Measurements from ENCODE around the gene VPS37D.
"Not testable (repeated sequence)": the region's sequence is repeated elsewhere in the genome, so short reads cannot be mapped to it uniquely, and the experiment has no call there.

Gene VPS37D

GRCh38 chr7:73719806-73720169 lies 52.2 kb downstream of the VPS37D start:
- H3K4me3 ChIP-seq (ENCODE audit: low read depth, low read length): peak overlapping the region; percentile 33
- in situ Hi-C loops (cut with HindIII; ENCODE audit: low sequenced_read_pairs): no loop called here
- no peak for DNase-seq (ENCODE audit: low read depth, low spot score)
- no peak for TF ChIP-seq CTCF (IDR thresholded peaks at IDR 0.05; ENCODE audit: low read depth, low read length)

- in situ Hi-C loops (cut with HindIII; ENCODE audit: low sequenced_read_pairs); DNase-seq (ENCODE audit: low read depth, low spot score); H3K4me3 ChIP-seq (ENCODE audit: low read depth, low read length): not testable (repeated sequence)
Measured at GRCh38 chr7:73720443-73720842, 52.8 kb downstream of the VPS37D start.

- in situ Hi-C loops (cut with HindIII; ENCODE audit: low sequenced_read_pairs): no loop called here
- no peak for TF ChIP-seq CTCF (IDR thresholded peaks at IDR 0.05; ENCODE audit: low read depth, low read length)
- no peak overlapping the region for H3K4me3 ChIP-seq (ENCODE audit: low read depth, low read length)
- no peak for DNase-seq (ENCODE audit: low read depth, low spot score)
Measured at GRCh38 chr7:73721377-73721817, 53.8 kb downstream of the VPS37D start.
